Stimulated activated CD4-positive, alpha-beta T cell treated with anti-CD3 and anti-CD28 coated beads, Interleukin-1b, Interleukin-23, amount 100 ng/mL, for 48 hours (primary cell): ENCODE results near the gene ABCF1.

ENCODE experiments used
- DNase-seq: peaks from one replicate; pipeline ENCODE4 v3.0.0-alpha.2; 2020

The ABCF1 gene

DNA sequence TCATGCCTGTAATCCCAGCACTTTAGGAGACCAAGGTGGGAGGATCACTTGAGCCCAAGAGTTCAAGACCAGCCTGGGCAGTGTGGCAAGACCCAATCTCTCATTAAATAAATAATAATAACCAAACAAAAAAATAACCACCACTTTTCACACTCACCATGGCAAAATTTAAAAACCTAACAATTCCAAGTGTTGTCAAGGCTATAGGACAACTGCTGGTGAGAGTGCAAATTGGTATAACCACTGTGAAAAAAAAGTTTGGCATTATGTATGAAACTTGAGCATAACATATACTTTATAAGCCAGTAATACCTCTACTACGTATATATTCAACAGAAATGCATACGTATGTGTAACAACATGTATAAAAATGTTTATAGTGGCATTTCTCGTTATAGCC lies 10.3 kb upstream of the ABCF1 start:
- no peak for DNase-seq

DNA sequence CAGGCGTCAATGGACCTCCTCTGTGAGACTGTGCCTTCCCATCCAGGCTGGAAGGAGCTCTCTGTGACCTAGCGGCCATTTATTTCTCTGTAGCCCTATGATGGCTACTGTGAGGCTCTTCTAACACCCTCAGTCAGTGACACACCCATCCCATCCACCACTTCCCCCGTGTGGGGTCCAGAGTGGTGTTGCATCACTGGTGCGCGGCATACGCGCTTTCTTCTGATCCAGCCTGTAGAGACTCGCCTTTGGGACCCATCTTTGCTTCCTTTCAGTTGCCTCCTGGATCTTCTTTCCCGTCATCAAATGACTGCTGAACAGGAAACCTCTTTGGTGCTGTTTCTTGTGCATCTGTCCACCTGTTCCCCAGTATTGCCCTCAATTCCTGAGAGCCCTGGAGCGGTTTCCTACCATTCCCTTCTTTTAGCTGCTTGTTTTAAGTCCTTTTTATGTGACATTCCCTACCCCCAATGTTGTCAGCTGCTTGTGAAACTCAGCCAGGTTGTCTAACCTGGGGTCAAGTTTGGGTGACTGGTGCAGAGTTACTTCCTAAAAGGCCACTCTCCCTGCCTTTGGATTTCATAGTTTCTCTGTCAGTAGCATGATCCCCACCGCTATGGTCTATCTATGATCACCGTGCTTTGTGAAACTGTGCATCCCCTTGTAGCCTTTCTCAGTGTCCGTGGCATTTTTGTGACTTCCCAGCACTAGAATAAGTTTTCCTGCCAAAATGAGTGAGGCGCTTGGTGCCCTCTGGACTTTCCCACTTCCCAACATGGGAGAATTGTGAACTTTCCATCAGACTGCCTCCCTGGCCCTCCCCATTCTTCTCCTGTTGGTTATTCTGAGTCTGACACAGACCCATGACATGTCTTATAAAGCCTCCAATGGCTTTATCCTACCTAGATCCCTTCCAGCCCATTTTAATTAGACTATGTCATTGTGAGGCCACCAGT lies 8.5 kb upstream of the ABCF1 start:
- no peak for DNase-seq

DNA sequence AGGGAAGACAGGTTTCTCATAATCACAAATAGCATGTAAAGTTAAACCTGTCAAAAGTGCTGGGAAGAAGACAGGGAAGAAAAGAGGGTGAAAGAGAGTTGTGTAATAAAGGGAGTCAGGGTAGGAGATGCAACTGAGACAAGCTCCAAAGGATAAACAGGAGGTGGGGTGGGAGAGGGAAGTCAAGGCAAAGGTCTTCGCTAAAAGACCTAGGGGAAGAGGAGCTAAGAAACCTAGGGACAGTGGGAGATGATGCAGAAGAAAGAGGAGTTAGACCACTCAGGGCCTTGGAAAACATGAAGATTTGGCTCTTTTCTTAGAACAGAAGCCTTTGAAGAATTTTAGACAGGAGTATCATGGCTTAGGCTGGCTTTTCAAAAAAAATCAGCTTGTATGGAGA lies 7.1 kb upstream of the ABCF1 start:
- no peak for DNase-seq

DNA sequence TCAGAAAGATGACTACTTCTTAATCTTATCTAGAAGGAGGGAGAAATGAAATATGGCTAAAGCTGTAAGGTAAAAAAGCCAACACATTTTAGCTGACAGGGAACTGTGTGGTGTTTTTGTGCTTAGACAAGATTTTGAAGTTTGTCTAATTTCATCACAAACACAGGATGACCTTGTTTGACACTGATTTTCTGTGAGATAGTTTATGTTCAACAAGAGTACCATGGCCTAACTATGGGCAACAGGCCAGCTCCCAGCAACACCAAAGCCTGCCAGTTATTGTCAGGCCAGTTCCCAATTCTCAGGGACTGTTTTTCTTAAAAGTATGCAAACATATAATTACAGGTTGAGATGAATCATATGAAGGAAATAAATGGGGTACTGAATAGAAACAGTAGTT lies 5.5 kb upstream of the ABCF1 start:
- DNase-seq = no peak

DNA sequence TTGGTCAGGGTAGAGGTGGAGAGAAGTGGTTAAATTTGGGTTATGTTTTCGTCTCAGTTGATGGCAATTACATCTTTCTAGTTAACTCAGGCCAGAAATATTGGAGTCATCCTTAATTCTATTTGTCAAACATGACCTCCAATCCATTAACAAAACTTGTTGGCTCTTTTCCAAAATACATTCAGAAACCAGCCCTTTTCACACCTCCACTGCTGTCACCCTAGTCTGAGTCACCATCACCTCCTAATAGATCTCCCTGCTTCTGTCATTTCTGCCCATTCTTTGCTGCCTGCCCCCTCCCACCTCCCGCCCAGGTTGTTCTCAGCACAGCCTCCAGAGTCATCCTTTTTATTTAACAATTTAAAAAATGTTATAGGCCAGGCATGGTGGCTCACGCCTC lies 3.0 kb upstream of the ABCF1 start:
- peak; percentile 68 for DNase-seq

DNA sequence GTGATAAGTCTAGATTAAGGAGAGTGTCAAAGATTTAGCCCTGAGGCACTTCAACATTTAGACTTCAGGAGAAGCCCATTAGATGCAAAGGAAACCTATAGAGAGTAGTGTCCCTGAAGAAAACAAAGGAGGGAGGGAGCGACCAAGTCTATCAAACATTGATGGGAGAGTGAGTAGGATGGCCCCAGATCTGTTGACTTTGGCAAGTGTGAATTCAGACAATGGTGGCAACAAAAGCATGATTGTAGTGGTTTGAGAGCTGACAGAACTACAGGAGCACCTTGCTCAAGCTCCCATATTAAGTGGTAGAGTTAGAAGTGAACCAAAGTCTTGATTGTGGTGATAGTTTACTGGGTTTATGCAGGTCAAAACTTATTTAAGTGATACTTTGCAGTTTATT lies 979 bp upstream of the ABCF1 start:
- no peak for DNase-seq

DNA sequence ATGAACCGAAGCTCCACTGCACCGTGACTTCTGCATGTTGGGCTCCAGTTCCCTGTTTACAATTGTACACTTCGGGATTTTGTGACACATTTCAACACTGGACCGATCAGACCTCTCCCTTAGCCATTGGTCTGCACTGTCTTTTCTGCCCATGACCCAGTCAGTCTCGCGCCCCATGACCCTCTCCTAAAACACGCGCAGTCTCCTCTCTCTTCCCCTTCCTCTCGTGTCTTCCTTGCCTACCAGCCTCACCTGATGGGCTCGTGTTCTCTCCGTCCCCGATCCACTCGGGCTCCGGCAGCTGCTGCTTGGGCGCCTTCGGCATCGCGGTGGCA lies 535 bp upstream of the ABCF1 start:
- no peak for DNase-seq

DNA sequence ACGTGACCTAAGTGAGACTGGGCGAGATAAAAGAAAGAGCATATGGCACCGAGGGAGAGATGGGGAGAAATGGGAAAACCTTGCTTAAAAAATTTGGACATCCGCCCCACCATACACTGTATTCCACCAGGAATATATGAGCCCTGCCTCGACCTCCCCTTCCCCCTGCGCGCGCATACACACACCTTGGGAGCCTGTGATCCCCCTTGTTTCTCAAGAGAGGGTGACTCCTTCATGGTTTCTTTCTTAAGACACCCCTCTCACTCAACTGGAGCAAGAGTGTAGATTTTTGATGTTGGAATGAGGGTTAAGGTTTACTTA lies 480 bp downstream of the ABCF1 start:
- no peak for DNase-seq

DNA sequence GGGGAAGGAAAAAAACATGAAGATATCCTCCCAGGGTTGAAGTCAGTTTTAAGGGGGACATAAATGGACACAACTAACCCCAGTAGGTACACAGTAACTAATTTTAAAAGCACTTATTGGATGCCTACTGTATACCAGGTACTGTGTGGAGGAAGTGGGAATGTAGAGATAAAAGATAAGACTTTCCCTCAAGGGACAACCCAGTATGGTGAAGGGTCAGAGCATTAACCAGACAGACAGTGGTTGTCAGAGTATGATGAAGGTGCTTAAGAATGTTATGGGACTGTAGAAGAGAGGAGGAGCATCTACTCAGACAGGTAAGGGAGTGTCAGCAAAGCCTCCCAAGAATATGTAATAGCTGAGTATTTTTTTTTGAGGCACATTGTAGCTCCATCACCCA lies 906 bp downstream of the ABCF1 start:
- no peak for DNase-seq

DNA sequence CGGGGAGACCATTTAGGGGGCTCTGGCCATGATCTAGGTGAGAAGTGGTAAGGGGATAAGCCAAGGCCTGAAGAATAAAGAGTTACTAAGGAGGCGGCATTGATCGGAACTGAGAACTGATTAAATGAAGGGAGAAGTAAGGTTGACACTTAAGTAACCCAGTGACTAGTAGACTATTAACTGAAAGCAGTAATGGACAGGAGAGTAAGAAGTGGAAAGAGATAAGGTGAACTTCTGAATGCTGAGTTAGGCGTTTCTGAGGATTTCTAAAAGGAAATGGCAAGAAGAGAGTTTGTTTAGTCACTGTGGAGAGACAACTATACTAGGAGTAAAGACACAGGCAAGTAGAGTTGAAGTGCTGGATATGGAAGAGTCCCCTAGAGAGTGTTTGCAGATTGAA lies 1.9 kb downstream of the ABCF1 start:
- no peak for DNase-seq

DNA sequence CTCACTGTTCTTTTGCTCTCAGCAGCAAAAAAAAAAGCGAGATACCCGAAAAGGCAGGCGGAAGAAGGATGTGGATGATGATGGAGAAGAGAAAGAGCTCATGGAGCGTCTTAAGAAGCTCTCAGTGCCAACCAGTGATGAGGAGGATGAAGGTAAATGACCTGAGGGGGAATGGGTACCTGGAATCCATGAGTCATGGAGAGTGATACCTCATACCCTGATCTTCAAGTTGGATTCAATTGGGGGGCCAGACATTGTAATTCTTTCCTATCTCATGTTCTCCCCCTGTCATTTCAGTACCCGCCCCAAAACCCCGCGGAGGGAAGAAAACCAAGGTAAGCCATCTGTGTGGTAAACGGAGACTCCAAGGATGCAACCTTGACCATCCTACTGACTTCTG lies 6.8 kb downstream of the ABCF1 start:
- DNase-seq = no peak

DNA sequence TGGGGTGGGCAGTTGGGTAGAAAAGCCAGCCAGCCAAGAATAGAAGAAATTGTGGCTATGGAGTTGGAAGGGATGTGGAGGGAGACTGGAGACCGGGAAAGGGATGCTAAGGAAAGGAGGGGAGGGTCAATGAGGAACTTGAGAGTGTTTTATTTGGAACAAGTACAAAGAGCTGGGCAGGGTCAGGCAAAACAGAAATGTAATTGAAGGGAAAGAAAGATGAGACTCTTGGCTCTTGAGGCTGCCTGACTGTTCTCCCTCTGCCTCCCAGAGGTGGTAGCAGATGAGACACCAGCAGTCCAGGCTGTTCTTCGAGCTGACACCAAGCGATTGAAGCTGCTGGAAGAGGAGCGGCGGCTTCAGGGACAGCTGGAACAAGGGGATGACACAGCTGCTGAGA lies 12.7 kb downstream of the ABCF1 start:
- no peak for DNase-seq

DNA sequence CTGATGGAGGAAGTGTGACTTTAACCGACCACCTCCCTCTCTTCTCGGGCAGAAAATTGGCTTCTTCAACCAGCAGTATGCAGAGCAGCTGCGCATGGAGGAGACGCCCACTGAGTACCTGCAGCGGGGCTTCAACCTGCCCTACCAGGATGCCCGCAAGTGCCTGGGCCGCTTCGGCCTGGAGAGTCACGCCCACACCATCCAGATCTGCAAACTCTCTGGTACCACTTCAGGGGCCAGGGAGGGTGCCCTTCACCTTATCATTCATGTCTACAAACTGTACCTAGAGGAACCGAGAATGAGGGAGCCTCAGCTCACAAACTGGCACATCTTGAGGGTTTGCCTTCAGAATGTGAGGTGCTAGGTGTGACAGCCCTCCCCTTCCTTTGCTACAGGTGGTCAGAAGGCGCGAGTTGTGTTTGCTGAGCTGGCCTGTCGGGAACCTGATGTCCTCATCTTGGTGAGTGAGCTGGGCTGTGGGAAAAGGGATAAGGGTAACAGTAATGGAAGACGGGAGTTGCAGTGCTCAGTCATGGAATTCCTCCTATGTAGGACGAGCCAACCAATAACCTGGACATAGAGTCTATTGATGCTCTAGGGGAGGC lies 18.6 kb downstream of the ABCF1 start:
- no peak for DNase-seq

DNA sequence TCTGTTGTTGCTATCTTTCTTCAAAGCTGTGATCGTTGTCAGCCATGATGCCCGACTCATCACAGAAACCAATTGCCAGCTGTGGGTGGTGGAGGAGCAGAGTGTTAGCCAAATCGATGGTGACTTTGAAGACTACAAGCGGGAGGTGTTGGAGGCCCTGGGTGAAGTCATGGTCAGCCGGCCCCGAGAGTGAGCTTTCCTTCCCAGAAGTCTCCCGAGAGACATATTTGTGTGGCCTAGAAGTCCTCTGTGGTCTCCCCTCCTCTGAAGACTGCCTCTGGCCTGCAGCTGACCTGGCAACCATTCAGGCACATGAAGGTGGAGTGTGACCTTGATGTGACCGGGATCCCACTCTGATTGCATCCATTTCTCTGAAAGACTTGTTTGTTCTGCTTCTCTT lies 19.3 kb downstream of the ABCF1 start:
- no peak for DNase-seq

DNA sequence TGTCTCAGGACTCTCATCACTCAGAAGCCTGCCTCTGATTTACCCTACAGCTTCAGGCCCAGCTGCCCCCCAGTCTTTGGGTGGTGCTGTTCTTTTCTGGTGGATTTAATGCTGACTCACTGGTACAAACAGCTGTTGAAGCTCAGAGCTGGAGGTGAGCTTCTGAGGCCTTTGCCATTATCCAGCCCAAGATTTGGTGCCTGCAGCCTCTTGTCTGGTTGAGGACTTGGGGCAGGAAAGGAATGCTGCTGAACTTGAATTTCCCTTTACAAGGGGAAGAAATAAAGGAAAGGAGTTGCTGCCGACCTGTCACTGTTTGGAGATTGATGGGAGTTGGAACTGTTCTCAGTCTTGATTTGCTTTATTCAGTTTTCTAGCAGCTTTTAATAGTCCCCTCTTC lies 19.8 kb downstream of the ABCF1 start:
- DNase-seq = no peak

DNA sequence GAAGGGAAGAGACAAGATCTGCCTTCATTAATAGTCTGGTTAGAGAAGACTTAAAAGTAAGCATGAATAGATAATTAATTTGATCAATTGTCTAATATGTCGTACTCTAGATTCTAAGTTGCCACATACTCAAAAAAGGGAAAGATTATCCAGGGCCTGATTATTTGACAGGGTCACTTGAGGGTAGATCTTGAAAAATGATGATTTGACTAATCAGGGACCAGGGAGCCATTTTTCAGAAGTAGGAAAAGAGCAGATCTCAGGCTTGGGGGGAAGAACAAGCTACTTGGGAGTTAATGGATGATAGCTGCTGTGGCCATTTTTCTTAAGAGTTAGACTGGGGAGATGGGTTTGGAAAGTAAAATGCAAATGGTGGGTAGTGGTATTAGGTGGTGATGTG lies 21.0 kb downstream of the ABCF1 start:
- no peak for DNase-seq

DNA sequence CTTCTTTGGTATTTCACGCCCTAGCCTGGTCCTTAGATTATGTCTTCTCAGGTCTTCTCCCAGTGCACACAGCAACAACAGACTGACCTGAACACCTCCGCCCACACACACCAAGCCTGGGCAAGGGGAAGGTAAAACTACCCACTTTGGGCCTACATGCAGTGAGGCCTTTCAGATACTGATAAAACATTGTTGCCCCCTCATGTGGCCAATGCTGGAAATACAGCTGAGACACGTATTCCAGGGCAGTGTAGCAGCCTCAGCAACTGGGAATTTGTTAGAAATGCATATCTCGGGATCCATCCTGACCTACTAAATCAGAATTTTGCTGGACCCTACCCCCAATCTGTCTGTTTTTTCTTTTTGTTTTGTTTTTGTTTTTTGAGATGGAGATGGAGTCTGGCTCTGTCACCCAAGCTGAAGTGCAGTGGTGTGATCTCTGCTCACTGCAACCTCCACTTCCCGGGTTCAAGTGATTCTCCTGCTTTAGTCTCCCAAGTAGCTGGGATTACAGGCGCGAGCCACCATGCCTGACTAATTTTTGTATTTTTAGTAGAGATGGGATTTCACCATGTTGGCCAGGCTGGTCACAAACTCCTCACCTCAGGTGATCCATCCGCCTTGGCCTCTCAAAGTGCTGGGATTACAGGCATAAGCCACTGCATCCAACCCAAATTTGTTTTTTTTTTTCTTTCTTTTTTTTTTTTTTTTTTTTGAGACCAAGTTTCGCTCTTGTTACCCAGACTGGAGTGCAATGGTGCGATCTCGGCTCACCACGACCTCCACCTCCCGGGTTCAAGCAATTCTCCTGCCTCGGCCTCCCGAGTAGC lies 26.3 kb downstream of the ABCF1 start:
- DNase-seq = peak; percentile 72

DNA sequence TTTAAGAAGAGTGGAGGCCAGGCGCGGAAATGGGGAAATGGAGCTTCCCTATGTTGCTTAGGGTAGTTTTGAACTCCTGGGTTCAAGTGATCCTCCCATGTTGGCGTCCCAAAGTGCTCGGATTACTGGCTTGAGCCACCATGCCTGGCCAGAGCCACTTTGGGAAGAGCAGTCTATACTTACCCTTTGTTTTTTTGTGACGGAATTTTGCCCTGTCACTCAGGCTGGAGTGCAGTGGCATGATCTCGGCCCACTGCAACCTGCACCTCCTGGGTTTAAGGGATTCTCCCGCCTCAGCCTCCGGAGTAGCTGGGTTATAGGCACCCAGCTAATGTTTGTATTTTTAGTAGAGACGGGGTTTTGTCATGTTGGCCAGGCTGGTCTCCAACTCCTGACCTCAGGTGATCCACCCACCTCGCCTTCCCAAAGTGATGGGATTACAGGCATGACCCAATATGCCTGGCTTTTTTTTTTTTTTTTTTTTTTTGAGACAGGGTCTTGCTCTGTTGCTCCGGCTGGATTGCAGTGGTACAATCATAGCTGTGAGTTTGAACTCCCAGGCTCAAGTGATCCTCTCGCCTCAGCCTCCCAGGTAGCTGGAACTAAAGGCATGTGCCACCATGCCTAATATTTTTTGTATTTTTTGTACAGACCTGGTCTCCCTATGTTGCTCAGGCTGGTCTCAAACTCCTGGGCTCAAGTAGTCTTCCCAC lies 27.8 kb downstream of the ABCF1 start:
- no peak for DNase-seq

DNA sequence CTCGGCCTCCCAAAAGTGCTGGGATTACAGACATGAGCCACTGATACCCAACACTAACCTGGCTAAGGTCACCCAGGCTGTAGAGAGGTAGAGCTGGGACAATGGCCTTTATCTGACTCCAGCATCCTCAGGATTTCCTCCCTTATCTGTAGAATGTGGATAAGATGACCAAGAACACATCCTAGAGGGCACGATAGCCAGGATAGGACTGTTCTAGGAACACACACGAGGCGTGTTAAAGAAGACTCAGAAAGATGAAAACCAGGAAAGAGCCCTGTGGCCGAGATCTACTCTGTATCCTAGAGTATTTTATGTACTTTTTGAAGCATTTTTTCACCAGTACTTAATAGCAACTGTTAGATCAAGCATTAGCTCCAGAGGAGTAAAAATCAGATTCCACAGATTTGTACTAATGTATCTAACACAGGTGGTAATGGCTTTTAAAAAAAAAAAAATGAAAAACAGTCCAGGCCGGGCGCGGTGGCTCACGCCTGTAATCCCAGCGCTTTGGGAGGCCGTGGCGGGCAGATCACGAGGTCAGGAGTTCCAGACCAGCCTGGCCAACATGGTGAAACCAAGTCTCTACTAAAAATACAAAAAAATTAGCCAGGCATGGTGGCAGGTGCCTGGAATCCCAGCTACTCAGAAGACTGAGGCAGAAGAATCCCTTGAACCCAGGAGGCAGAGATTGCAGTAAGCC lies 28.5 kb downstream of the ABCF1 start:
- DNase-seq = no peak

DNA sequence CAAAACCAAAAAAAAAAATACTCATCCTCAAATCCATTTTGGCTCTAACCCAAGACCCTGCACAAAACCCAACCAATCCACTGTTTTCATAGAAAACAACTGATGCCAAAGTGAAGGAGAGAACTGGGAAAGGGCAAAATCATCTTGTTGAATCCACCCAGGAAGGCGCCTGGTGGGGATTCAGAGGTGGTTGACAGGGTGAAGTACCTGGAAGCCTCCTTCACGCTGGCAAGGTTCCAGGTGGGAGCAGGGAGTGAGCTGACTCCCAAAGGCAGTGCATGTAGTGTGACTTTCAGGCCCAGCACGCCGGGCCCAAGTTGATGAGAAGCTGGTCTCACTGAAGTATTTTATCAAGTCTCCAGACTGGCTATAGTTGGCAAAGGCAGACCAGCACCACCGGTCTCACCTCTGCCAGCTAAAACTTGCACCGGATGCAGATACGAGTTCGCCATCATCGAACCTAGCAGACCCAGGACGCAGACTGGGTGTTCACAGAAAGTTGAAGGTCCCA lies 29.3 kb downstream of the ABCF1 start:
- no peak for DNase-seq

DNA sequence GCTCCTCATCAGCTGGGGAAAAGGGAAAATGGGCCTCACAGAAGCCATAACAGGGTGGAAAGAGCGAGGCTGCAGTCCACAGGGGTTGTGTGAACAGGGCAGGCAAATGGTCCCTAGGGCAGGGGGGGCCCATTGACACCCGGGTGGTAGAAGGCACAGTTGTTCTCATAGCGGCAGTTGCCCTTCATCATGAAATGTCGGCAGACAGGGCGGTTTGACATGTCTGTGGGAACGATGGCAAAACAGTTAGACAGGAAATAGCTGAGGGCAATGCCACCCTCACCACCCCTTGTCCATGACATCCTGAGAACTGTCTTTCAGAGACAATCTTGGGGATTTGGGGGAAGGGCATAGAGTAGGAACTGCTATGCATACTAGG lies 30.2 kb downstream of the ABCF1 start:
- DNase-seq = no peak

DNA sequence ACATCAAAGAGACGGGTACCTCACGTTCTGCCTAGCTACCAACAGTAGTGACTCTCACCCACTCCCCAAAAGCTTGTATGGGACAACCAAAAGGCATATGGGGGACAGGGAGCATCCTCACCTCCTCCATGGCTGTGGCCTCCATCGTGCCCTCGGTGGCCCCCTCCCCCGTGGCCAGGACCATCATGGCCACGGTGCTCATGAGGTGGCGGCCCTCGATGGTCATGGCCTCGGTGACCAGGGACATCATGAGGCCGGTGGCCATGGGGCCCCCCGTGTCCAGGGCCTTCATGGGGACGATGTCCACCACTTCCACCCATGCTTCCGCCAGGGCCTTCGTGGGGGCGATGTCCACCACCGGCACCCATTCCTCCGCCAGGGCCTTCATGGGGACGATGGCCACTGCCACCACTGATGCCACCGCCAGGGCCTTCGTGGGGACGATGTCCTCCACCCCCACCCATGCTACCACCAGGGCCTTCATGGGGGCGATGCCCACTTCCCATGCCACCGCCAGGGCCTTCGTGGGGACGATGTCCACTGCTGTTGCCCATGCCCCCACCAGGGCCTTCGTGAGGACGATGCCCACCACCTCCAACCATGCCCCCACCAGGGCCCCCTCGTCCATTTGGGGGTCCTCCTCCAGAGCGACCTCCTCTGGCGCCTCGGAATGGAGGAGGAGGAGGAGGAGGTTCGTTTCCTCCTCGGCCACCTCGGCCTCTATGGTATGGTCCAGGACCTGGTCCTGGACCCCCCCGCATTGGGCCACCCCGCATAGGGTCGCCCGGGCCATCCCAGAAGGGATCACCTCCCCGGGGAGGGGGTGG lies 30.8 kb downstream of the ABCF1 start:
- DNase-seq = no peak
